ENCODE data around the gene LMF1. TPM values are rescaled to one million over a fixed set of nuclear protein-coding genes. Genes with fewer than 3 reads are reported as not detected.

LMF1 gene
- total RNA-seq, 1 donor from 2014 or later: 19.0 TPM

DNA sequence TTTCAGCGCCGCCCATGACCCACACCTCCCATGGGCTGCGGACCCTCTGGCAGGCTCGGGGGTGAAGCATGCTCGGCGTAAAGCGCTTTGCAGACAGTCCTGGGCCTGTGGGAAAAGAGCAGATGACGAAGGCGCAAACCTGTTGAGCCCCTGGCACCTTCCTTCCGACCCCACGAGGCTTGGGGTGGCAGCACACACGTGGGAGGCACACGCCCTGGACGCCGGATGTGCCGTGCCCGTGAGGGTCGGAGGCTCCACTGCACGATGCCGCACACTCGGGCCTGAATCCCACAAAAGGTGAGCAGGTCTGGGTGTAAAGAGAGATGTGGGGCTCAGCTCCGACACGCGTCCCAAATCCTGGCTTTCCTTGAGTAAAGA is 71.1 kb downstream of the LMF1 start:
- Histone ChIP-seq H3K9me3 (no peaks in the 10 kb centered on the region), H3K27me3 (no peaks in the 10 kb centered on the region), H3K4me3 (no peak overlapping the region), H3K4me1 (no peaks in the 10 kb centered on the region), H3K27ac (no peak overlapping the region), H3K36me3 (no peaks in the 10 kb centered on the region)
- ATAC-seq (no peak), DNase-seq (no peak)
- intact Hi-C loops (cut with DNase I): no loop called here
- TF ChIP-seq, protein P1, sequence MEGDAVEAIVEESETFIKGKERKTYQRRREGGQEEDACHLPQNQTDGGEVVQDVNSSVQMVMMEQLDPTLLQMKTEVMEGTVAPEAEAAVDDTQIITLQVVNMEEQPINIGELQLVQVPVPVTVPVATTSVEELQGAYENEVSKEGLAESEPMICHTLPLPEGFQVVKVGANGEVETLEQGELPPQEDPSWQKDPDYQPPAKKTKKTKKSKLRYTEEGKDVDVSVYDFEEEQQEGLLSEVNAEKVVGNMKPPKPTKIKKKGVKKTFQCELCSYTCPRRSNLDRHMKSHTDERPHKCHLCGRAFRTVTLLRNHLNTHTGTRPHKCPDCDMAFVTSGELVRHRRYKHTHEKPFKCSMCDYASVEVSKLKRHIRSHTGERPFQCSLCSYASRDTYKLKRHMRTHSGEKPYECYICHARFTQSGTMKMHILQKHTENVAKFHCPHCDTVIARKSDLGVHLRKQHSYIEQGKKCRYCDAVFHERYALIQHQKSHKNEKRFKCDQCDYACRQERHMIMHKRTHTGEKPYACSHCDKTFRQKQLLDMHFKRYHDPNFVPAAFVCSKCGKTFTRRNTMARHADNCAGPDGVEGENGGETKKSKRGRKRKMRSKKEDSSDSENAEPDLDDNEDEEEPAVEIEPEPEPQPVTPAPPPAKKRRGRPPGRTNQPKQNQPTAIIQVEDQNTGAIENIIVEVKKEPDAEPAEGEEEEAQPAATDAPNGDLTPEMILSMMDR (IDR thresholded peaks at IDR 0.05): no peak

DNA sequence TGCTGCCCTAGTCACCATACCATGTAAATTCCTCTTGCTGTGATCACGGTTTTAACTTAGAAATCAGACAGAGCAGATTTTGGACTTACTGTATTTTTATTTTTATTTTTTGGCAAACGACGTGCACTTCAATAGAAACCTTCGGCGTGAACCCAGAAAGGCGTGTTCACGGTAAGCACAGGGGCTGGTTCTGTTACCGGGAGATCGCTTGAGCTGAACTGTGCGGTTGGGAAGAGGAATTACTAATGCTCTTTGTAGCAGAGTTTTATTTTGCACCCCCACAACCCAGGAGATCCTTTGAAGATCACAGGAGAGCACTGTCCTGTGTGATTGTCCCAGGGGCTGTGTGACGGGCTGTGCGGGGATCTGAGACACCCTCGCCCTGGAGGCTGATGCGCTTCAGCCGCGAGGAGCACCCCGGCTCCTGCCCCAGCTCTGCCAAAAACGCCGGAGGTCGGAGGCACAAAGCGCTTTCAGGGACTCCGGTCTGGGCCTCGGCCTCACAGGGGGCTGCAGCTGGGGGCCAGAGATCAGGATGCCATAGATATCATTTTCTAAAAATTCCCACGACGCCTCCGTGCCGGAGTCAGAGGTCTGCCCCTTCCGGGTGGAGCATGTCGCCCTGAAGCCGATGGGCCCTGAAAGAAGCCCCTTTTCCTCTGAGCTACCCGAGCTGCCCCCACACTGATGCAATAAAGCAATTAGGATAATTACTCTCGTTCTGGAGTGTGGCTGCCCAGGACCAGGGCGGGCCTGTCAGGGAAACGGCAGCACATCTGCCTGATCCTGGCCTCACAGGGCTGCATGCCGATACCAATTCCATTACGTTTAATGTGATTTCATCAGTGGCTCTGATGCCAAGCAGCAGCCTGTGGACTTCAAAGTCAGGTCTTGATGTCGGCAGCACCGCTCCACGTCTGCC is 71.8 kb downstream of the LMF1 start:
- intact Hi-C loops (cut with DNase I): no loop called here
- H3K4me1 ChIP-seq: no peaks in the 10 kb centered on the region
- no peak for ATAC-seq
- H3K36me3 ChIP-seq: no peaks in the 10 kb centered on the region
- DNase-seq: no peak
- no peak overlapping the region for H3K27ac ChIP-seq
- TF ChIP-seq, protein P1 (IDR thresholded peaks at IDR 0.05): no peak
- H3K4me3 ChIP-seq: no peak overlapping the region
- H3K9me3 ChIP-seq: no peaks in the 10 kb centered on the region
- no peaks in the 10 kb centered on the region for H3K27me3 ChIP-seq

DNA sequence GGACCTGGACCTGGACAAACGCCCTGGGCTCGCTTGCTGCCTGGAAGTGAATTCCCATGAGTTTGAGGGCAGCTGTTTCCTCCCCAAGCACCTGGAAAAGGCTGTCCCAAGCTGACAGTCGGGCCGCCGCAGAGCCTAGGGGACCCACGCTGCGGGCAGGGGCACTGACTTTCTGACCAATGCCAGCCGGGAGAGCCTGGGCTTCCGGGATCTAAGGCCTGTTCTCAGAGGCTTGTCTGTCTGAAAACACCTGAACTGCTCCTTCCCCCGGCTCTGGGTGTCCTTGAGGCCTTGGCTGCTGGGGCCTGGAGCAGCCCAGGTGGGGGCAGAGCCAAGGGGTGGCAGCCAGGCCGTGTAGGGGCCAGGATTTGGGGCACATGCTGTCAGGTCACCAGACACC is 72.6 kb downstream of the LMF1 start:
- TF ChIP-seq, protein P1 (IDR thresholded peaks at IDR 0.05): no peak
- Histone ChIP-seq H3K36me3 (no peaks in the 10 kb centered on the region), H3K9me3 (no peaks in the 10 kb centered on the region), H3K4me3 (no peak overlapping the region), H3K27ac (no peak overlapping the region), H3K4me1 (no peaks in the 10 kb centered on the region), H3K27me3 (no peaks in the 10 kb centered on the region)
- ATAC-seq (no peak), DNase-seq (no peak)
- intact Hi-C loops (cut with DNase I): no loop called here

DNA sequence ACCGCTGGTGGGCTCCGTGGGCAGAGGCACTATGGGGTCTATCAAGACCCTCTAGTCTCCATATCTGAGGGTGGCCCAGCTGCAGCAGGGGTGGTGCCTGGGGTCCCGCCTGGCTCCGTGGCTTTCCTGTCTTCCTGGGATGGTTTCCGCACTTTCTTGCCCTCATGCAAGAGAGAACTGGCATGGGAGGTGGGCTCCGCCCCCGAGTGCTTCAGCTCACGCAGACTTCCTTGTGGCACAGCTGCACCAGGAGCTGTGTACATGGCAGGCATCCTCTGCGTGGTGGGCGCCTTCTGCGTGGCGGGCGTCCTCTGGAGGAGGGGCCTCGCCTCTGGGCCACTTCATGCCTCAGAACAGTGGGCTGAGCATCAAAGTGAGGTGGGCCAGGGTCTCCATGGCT is 73.1 kb downstream of the LMF1 start:
- no peak for DNase-seq

DNA sequence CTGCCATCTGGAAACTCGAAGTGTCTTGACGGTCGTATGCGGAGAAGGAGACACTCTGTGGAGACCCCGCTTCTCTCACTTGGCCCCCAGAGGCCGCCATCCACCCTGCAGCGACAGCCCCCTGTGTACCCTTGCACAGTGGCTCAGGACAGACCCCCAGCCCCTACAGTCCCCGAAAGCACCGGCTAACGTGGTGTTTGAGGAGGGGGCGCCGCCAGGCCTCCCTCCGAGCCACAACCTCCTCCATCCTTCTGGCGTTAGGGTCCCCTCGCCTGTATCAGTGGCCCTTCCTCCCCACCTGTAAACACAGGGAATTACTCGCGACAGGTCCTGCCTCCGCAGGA is 73.6 kb downstream of the LMF1 start:
- Histone ChIP-seq H3K4me1 (no peaks in the 10 kb centered on the region), H3K27ac (no peak overlapping the region), H3K27me3 (no peaks in the 10 kb centered on the region), H3K9me3 (no peaks in the 10 kb centered on the region), H3K4me3 (no peak overlapping the region), H3K36me3 (no peaks in the 10 kb centered on the region)
- TF ChIP-seq, protein P1 (IDR thresholded peaks at IDR 0.05): no peak
- intact Hi-C loops (cut with DNase I): no loop called here
- ATAC-seq: no peak
- DNase-seq: no peak

More for the DNA sequence above, 73.1 kb downstream of the LMF1 start:
- Histone ChIP-seq H3K27me3 (no peaks in the 10 kb centered on the region), H3K4me3 (no peak overlapping the region), H3K9me3 (no peaks in the 10 kb centered on the region), H3K27ac (no peak overlapping the region), H3K4me1 (no peaks in the 10 kb centered on the region), H3K36me3 (no peaks in the 10 kb centered on the region)
- ATAC-seq: no peak
- TF ChIP-seq, protein P1 (IDR thresholded peaks at IDR 0.05): no peak
- intact Hi-C loops (cut with DNase I): no loop called here

Data from upper lobe of right lung (tissue), 1 donor.